Measurements from ENCODE around the gene UBE2D3. TPM values are rescaled to one million over a fixed set of nuclear protein-coding genes. Genes with fewer than 3 reads are reported as not detected.
A peak's percentile ranks its signal among the peaks of the same experiment; 100 is the strongest.

UBE2D3 gene
- total RNA-seq, 3 donors from 2014 or later, result 290 to 303 (median 293) TPM

DNA sequence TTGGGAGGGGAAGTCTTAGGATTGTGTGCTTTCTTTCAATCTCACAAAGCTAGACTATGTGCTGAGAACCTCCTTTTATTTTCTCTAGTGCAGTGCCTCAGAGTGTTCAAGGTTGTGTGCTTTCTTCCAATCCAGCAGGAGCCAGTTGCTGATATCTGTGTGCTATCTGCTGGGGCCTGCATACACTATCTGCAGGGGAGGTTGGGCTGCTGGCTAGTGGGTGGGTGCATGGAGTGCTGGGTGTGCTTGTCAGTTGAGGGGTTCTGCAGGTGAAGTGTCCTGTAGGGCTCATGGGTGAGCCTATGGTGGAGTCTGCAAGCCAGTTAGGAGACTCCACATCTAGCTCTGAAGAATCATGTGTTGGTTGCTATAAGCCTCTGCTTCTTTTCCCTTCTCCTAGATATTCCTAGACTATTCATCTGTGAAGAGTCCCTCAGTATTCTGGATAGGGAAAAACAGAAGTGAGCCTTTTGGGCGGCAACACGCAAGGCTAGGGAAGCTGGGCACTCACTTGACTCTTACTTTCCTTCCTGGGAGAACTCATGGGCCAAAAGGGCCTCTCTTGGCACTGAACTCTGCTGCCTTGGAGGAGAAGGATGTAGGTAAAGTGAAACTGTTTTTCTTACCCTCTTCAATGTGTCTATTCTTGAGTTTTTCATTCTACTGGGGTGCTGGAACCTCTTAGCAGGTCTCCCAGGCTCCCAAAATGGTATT, 33.4 kb upstream of the UBE2D3 start:
- Histone ChIP-seq H3K36me3 (ENCODE audit: low read depth) (no peaks in the 10 kb centered on the region), H3K9me3 (peaks cover 12% of the 10 kb centered on the region), H3K4me1 (ENCODE audit: low read depth) (no peaks in the 10 kb centered on the region), H3K4me3 (no peak overlapping the region)
- TF ChIP-seq, protein P1, sequence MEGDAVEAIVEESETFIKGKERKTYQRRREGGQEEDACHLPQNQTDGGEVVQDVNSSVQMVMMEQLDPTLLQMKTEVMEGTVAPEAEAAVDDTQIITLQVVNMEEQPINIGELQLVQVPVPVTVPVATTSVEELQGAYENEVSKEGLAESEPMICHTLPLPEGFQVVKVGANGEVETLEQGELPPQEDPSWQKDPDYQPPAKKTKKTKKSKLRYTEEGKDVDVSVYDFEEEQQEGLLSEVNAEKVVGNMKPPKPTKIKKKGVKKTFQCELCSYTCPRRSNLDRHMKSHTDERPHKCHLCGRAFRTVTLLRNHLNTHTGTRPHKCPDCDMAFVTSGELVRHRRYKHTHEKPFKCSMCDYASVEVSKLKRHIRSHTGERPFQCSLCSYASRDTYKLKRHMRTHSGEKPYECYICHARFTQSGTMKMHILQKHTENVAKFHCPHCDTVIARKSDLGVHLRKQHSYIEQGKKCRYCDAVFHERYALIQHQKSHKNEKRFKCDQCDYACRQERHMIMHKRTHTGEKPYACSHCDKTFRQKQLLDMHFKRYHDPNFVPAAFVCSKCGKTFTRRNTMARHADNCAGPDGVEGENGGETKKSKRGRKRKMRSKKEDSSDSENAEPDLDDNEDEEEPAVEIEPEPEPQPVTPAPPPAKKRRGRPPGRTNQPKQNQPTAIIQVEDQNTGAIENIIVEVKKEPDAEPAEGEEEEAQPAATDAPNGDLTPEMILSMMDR (IDR thresholded peaks at IDR 0.05), result no peak
- ATAC-seq (no peak), DNase-seq (no peak)
- intact Hi-C loops (cut with DNase I, micrococcal nuclease), result no loop called here

DNA sequence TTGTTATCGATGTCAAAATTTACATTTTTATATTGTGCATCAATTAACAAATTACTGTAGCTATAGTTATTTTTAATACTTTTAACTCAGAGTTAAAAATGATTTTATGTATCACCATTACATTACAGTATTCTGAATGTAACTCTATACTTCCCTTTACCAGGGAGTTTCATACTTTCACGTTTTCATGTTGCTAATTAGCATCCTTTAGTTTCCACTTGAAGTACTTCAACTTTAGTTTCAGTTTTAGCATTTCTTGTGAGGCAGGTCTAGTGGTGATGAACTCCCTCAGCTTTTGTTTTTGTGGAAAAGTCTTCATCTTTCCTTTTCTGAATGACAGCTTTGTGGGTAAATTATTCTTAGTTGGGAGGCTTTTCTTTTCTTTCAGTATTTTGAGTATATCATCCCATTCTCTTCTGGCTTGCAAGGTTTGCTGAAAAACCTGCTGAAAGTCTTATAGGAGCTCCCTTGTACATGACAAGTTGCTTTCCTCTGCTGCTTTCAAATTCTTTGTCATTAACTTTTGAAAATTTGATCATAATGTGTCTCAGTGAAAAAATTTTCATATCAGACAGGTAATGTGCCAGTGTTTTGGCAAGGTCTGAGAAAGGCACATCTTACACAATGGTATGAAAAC, 31.6 kb upstream of the UBE2D3 start:
- no peaks in the 10 kb centered on the region for H3K36me3 ChIP-seq (ENCODE audit: low read depth)
- no peaks in the 10 kb centered on the region for H3K4me1 ChIP-seq (ENCODE audit: low read depth)
- no peak for ATAC-seq
- intact Hi-C loops (cut with DNase I, micrococcal nuclease), result no loop called here
- peaks cover 12% of the 10 kb centered on the region for H3K9me3 ChIP-seq
- no peak overlapping the region for H3K4me3 ChIP-seq
- TF ChIP-seq, protein P1 (IDR thresholded peaks at IDR 0.05), result no peak
- no peak for DNase-seq

DNA sequence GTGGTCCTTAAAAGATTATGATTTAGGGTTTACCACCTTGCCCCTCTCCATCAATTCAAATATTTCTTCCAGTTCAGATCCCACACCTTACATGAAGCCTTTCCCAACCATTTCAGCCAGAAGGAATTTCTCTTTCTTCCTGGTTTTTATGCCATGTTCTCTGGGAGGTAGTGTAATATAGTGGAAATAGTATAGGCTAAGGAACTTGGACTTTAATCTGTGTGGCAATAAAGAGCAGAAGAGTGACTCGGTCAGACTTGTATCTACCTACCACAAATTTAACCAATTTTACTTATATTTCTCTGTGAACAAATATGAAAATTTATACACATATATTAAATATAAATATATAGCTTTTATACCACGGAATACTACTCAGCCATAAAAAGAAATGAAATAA, 23.0 kb upstream of the UBE2D3 start:
- intact Hi-C loops (cut with DNase I, micrococcal nuclease), result no loop called here
- H3K4me1 ChIP-seq (ENCODE audit: low read depth), result peaks cover 4% of the 10 kb centered on the region
- ATAC-seq, result peak; percentile 95
- no peaks in the 10 kb centered on the region for H3K9me3 ChIP-seq
- no peaks in the 10 kb centered on the region for H3K36me3 ChIP-seq (ENCODE audit: low read depth)
- TF ChIP-seq, protein P1 (IDR thresholded peaks at IDR 0.05), result no peak
- no peak for DNase-seq
- no peak overlapping the region for H3K4me3 ChIP-seq

DNA sequence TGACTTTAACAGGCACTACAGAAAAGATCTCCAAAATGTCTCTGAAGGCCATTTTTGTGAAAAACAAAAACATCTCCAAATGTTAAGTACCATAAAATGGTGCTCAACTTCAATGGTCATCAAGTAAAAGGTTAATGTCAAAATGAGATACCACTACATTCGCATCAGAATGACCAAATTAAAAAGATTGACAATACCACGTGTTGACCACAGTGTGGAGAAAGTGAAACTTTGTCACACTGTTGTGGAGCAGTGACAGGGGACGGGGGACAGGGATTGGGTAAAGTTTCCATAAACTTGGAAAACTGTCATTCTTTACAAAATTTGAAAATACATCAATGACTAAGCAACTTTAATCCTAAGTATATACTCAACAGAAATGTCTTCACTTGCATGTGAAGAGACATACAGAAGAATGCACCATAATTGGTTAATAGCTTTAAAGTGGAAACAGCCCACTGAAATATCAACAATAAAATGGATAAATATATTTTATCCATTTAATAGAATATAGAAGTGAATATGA, 22.3 kb upstream of the UBE2D3 start:
- no peak for ATAC-seq
- Histone ChIP-seq H3K36me3 (ENCODE audit: low read depth) (no peaks in the 10 kb centered on the region), H3K4me1 (ENCODE audit: low read depth) (peaks cover 4% of the 10 kb centered on the region), H3K4me3 (no peak overlapping the region), H3K9me3 (no peaks in the 10 kb centered on the region)
- TF ChIP-seq, protein P1 (IDR thresholded peaks at IDR 0.05), result no peak
- DNase-seq, result no peak
- intact Hi-C loops (cut with DNase I, micrococcal nuclease), result no loop called here

DNA sequence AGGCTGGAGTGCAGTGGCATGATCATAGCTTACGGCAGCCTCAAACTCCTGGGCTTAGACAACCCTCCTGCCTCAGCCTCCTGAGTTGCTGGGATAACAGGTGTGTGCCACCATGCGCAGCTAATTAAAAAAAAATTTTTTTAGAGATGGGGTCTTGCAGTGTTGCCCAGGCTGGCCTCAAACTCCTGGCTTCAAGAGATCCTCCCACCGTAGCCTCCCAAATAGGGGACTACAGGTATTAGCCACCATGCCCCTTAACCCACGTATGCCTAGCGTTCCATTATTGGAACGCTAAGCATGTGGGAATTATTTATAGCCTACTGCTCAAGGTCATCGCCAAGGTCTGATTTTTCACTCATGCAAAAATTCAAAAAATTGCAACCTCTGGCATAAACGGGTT, 20.3 kb upstream of the UBE2D3 start:
- Histone ChIP-seq H3K9me3 (no peaks in the 10 kb centered on the region), H3K36me3 (ENCODE audit: low read depth) (no peaks in the 10 kb centered on the region), H3K4me3 (no peak overlapping the region), H3K4me1 (ENCODE audit: low read depth) (peaks cover 4% of the 10 kb centered on the region)
- TF ChIP-seq, protein P1 (IDR thresholded peaks at IDR 0.05), result no peak
- ATAC-seq (no peak), DNase-seq (no peak)
- intact Hi-C loops (cut with DNase I, micrococcal nuclease), result no loop called here
